Measurements from ENCODE around the gene NTM.

Gene NTM

GRCh38 chr11:132260636-132261035 is 890.2 kb downstream of the NTM start:
- Mint-ChIP-seq H3K36me3 (ENCODE audit: low read depth) (no peaks in the 10 kb centered on the region), H3K27ac (no peak overlapping the region), H3K9me3 (no peaks in the 10 kb centered on the region), H3K4me1 (ENCODE audit: low read depth) (no peaks in the 10 kb centered on the region), H3K4me3 (no peak overlapping the region), H3K27me3 (no peaks in the 10 kb centered on the region)
- intact Hi-C loops (cut with micrococcal nuclease) = no loop called here

DNA sequence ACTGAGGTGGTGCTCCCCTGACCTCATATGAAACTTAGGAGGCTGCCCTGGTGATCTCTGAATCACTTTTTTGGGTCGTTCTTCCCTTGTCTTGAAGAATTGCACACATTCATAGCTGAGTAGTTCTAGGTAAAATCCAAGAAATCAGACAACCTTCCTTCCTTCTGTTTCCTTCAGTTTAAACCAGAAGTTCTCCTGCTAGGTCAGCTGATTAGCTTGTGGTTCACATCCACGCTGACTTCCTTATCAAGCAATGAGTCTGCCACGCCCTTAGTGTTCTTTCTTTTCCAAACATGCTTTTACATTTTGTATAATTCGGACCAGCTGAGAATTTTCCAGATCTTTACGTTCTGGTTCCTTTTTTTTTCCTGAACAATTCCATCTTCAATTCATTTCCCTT is 892.8 kb downstream of the NTM start:
- Mint-ChIP-seq H3K36me3 (ENCODE audit: low read depth) (no peaks in the 10 kb centered on the region), H3K27ac (no peak overlapping the region), H3K9me3 (no peaks in the 10 kb centered on the region), H3K4me1 (ENCODE audit: low read depth) (no peaks in the 10 kb centered on the region), H3K4me3 (no peak overlapping the region), H3K27me3 (no peaks in the 10 kb centered on the region)
- intact Hi-C loops (cut with micrococcal nuclease) = no loop called here

DNA sequence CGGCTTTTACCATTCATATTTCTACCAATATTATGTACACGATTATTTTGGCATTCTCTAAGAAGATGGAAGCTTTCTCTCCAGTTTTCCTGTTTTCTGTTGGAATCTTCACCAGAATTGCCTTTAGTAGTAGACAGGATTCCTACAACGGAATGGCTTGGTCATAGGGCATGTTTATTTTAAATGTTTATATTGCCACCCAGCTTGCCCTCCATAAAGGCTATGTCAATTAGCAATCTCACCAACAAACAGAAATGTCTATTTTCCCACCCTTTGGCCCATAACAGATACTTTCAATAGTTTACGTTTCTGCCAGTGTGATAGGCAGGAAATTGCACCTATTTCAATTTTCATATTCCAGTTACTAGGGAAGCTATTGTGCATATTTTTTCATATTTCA is 893.5 kb downstream of the NTM start:
- no peak overlapping the region for H3K4me3 Mint-ChIP-seq
- intact Hi-C loops (cut with micrococcal nuclease) = no loop called here

DNA sequence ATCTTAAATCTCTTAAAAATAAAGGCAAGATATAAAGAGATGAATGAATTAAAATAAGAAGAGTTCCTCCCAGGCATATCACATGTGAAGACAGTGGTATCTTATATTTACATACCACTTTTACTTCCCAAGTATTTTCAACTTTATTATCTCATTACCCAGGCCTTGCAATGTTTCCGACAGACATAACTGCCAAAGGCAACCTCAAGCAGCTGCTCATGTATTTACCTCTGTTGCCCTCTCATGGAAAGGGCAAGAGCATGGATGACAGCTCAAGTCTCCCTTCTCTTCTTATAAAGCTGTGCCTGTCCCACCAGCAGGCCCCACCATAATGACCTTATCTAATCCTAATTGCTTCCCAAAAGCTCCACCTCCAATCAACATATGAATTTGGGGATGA is 894.2 kb downstream of the NTM start:
- intact Hi-C loops (cut with micrococcal nuclease) = no loop called here
- Mint-ChIP-seq H3K27ac (no peak overlapping the region), H3K9me3 (no peaks in the 10 kb centered on the region), H3K27me3 (no peaks in the 10 kb centered on the region), H3K36me3 (ENCODE audit: low read depth) (no peaks in the 10 kb centered on the region), H3K4me3 (no peak overlapping the region), H3K4me1 (ENCODE audit: low read depth) (no peaks in the 10 kb centered on the region)

More for the DNA sequence above, 893.5 kb downstream of the NTM start:
- Mint-ChIP-seq H3K9me3 (no peaks in the 10 kb centered on the region), H3K27ac (no peak overlapping the region), H3K36me3 (ENCODE audit: low read depth) (no peaks in the 10 kb centered on the region), H3K4me1 (ENCODE audit: low read depth) (no peaks in the 10 kb centered on the region), H3K27me3 (no peaks in the 10 kb centered on the region)

- no peaks in the 10 kb centered on the region for H3K4me1 Mint-ChIP-seq (ENCODE audit: low read depth)
- intact Hi-C loops (cut with micrococcal nuclease) = no loop called here
- no peaks in the 10 kb centered on the region for H3K27me3 Mint-ChIP-seq
- H3K9me3 Mint-ChIP-seq = no peaks in the 10 kb centered on the region
- H3K27ac Mint-ChIP-seq = no peak overlapping the region
- no peaks in the 10 kb centered on the region for H3K36me3 Mint-ChIP-seq (ENCODE audit: low read depth)
- no peak overlapping the region for H3K4me3 Mint-ChIP-seq
Measured at GRCh38 chr11:132278801-132279574, 908.6 kb downstream of the NTM start.

- no peak overlapping the region for H3K27ac Mint-ChIP-seq
- H3K4me3 Mint-ChIP-seq = no peak overlapping the region
Measured at GRCh38 chr11:132284048-132284447, 913.6 kb downstream of the NTM start.

GRCh38 chr11:132284611-132285010 is 914.2 kb downstream of the NTM start:
- Mint-ChIP-seq H3K9me3 (no peaks in the 10 kb centered on the region), H3K27me3 (no peaks in the 10 kb centered on the region), H3K27ac (no peak overlapping the region), H3K4me1 (ENCODE audit: low read depth) (no peaks in the 10 kb centered on the region), H3K36me3 (ENCODE audit: low read depth) (no peaks in the 10 kb centered on the region), H3K4me3 (no peak overlapping the region)
- intact Hi-C loops (cut with micrococcal nuclease) = loop anchor here (10.0 kb wide), 1 partner anchor 80 kb away; no protein-coding TSS in a partner anchor

More at GRCh38 chr11:132284048-132284447, 913.6 kb downstream of the NTM start:
- Mint-ChIP-seq H3K36me3 (ENCODE audit: low read depth) (no peaks in the 10 kb centered on the region), H3K4me1 (ENCODE audit: low read depth) (no peaks in the 10 kb centered on the region), H3K27me3 (no peaks in the 10 kb centered on the region), H3K9me3 (no peaks in the 10 kb centered on the region)
- intact Hi-C loops (cut with micrococcal nuclease) = loop anchor here (10.0 kb wide), 1 partner anchor 81 kb away; no protein-coding TSS in a partner anchor

DNA sequence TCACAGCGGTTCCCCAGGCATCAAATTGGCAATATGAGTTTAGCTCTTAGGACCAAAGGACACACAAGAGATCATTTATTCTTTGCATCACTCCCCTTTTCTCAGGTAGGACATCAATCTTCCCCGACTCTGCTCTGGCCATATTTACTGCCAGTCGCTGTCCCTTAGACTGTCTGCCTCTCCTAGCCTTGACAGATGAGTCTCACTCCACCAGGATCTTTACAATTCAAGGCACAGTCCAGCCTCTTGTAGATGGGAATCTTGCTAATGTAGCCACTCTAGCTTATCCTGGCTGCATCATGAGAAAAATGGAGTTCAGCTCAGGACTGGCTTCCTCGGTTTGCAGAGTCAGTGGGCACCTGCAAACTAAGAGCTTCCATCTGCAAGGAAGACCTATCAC is 915.2 kb downstream of the NTM start:
- Mint-ChIP-seq H3K27ac (no peak overlapping the region), H3K4me1 (ENCODE audit: low read depth) (no peaks in the 10 kb centered on the region), H3K27me3 (no peaks in the 10 kb centered on the region), H3K4me3 (no peak overlapping the region), H3K36me3 (ENCODE audit: low read depth) (no peaks in the 10 kb centered on the region), H3K9me3 (no peaks in the 10 kb centered on the region)
- intact Hi-C loops (cut with micrococcal nuclease) = loop anchor here (10.0 kb wide), 1 partner anchor 79 kb away; no protein-coding TSS in a partner anchor

- H3K4me3 Mint-ChIP-seq = no peak overlapping the region
- no peaks in the 10 kb centered on the region for H3K36me3 Mint-ChIP-seq (ENCODE audit: low read depth)
- intact Hi-C loops (cut with micrococcal nuclease) = loop anchor here (10.0 kb wide), 1 partner anchor 79 kb away; no protein-coding TSS in a partner anchor
- H3K27me3 Mint-ChIP-seq = no peaks in the 10 kb centered on the region
- H3K9me3 Mint-ChIP-seq = no peaks in the 10 kb centered on the region
- H3K27ac Mint-ChIP-seq = no peak overlapping the region
- no peaks in the 10 kb centered on the region for H3K4me1 Mint-ChIP-seq (ENCODE audit: low read depth)
Measured at GRCh38 chr11:132286106-132286505, 915.7 kb downstream of the NTM start.

DNA sequence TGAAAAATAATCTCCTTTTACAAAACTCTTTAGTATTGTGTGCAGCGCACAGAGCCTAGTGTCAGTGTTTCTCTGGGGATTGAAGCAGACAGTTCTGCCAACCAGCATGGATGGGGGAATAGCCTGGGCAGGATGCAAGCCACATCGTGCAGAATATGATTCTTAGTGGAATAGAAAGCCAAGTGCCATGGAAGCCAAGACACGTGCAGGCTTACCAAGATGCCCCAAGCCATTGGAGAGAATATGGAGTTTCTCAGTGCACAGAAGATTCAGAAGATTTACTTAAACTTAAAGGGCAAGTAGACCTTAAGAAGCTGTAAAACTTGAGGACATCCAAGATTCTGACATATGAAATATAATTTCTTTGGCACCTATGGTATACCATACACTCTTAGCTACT is 917.6 kb downstream of the NTM start:
- H3K9me3 Mint-ChIP-seq = no peaks in the 10 kb centered on the region
- H3K36me3 Mint-ChIP-seq (ENCODE audit: low read depth) = no peaks in the 10 kb centered on the region
- intact Hi-C loops (cut with micrococcal nuclease) = loop anchor here (10.0 kb wide), 1 partner anchor 77 kb away; no protein-coding TSS in a partner anchor
- H3K4me1 Mint-ChIP-seq (ENCODE audit: low read depth) = no peaks in the 10 kb centered on the region
- H3K4me3 Mint-ChIP-seq = no peak overlapping the region
- H3K27me3 Mint-ChIP-seq = no peaks in the 10 kb centered on the region
- no peak overlapping the region for H3K27ac Mint-ChIP-seq

- Mint-ChIP-seq H3K27ac (no peak overlapping the region), H3K36me3 (ENCODE audit: low read depth) (no peaks in the 10 kb centered on the region), H3K4me1 (ENCODE audit: low read depth) (no peaks in the 10 kb centered on the region), H3K9me3 (no peaks in the 10 kb centered on the region), H3K4me3 (no peak overlapping the region), H3K27me3 (no peaks in the 10 kb centered on the region)
- intact Hi-C loops (cut with micrococcal nuclease) = loop anchor here (10.0 kb wide), 1 partner anchor 75 kb away; no protein-coding TSS in a partner anchor
Measured at GRCh38 chr11:132289590-132290256, 919.3 kb downstream of the NTM start.

DNA sequence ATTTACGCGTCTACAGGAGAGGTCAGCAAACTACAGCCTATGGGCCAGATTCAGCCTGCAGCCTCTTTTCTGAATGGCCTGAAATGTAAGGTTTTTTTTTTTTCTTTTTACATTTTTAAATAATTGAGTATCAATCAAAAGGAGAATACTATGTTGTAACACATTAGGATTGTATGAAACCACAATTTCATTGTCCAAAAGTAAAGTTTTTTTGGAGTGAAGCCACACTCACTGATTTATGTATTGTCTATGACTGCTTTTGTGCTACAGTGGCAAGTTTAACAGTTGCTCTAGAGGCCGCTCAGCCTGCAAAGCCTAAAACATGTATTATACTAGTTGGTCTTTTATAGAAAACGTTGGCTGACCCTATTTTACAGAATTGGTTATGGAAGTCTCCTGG is 923.2 kb downstream of the NTM start:
- H3K9me3 Mint-ChIP-seq = no peaks in the 10 kb centered on the region
- H3K27ac Mint-ChIP-seq = no peak overlapping the region
- H3K4me3 Mint-ChIP-seq = no peak overlapping the region
- H3K4me1 Mint-ChIP-seq (ENCODE audit: low read depth) = no peaks in the 10 kb centered on the region
- H3K27me3 Mint-ChIP-seq = no peaks in the 10 kb centered on the region
- H3K36me3 Mint-ChIP-seq (ENCODE audit: low read depth) = no peaks in the 10 kb centered on the region
- intact Hi-C loops (cut with micrococcal nuclease) = no loop called here

DNA sequence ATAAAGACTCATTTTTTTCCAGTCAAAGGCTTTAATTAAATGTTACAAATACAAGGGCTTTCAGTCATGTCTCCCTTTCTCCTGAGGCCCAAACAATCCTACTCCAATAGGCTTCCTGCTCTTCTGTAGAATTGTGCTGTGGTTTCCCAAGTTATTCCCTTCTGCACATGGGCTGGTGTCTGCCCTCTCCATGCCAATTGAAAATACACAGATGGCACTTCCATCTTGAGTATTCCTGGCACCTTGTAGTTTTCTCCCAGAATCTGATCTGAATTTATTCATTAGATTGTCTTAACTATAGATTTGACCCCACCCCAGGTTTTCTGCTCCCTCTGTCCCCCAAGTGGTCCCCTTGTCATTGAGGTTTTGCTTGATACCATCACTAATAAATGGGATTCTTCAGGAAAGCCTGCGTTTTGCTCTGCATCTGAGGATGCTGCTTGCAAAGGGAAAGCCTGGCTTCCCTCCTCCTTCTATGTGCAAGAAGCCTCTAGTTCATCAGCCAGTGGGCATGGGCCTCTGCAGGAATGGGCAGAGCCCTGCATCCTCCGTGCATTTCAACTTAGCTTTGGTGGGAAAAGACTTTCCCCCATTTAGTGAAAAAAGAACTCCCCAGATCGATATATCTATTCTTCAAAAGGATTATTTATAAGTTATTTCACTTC is 926.7 kb downstream of the NTM start:
- no peaks in the 10 kb centered on the region for H3K36me3 Mint-ChIP-seq (ENCODE audit: low read depth)
- H3K9me3 Mint-ChIP-seq = no peaks in the 10 kb centered on the region
- no peaks in the 10 kb centered on the region for H3K4me1 Mint-ChIP-seq (ENCODE audit: low read depth)
- no peak overlapping the region for H3K27ac Mint-ChIP-seq
- H3K4me3 Mint-ChIP-seq = no peak overlapping the region
- intact Hi-C loops (cut with micrococcal nuclease) = no loop called here
- H3K27me3 Mint-ChIP-seq = no peaks in the 10 kb centered on the region

DNA sequence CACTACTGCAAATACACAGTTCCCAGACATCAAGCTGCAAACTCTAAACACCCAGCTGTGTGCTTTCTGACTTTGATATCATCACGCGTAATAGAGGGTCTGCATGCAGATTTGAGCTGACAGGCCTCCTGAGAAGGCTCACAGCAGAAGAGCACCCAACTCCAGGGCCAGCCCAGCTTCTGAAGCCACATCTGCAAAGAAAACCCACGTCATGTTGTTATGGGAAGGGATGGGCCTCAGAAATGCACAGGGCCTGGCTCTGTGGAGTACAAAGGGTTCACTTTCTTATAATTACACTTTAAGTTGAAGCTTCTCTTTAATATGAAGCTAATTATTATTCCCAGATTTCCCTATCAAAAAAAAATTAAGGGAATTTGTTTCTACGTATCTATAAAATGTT is 927.9 kb downstream of the NTM start:
- Mint-ChIP-seq H3K27me3 (no peaks in the 10 kb centered on the region), H3K4me1 (ENCODE audit: low read depth) (no peaks in the 10 kb centered on the region), H3K4me3 (no peak overlapping the region), H3K9me3 (no peaks in the 10 kb centered on the region), H3K36me3 (ENCODE audit: low read depth) (no peaks in the 10 kb centered on the region), H3K27ac (no peak overlapping the region)
- intact Hi-C loops (cut with micrococcal nuclease) = no loop called here
